SW 1271 (cell line): ENCODE data around the gene DENND1A.
"Not testable (repeated sequence)": the region's sequence is repeated elsewhere in the genome, so short reads cannot be mapped to it uniquely, and the experiment has no call there.

Experiments used
- DNase-seq, 2 experiments: peaks; one replicate each; lab custom pipeline; 2025; lab: John Stamatoyannopoulos, UW

Gene DENND1A

GRCh38 chr9:123922431-123922830 is 7.5 kb downstream of the DENND1A start:
- DNase-seq: no peak

GRCh38 chr9:123914517-123915196 is 15.3 kb downstream of the DENND1A start:
- no peak for DNase-seq

GRCh38 chr9:123912167-123912897 is 17.6 kb downstream of the DENND1A start:
- no peak for DNase-seq

- DNase-seq: no peak
Observed at GRCh38 chr9:123911024-123911423, 18.9 kb downstream of the DENND1A start.

GRCh38 chr9:123909192-123909591 is 20.7 kb downstream of the DENND1A start:
- DNase-seq: not testable (repeated sequence)

- DNase-seq: not testable (repeated sequence)
Observed at GRCh38 chr9:123903550-123903949, 26.4 kb downstream of the DENND1A start.

GRCh38 chr9:123894822-123895221 is 35.1 kb downstream of the DENND1A start:
- DNase-seq: no peak

GRCh38 chr9:123893831-123894460 is 36.0 kb downstream of the DENND1A start:
- DNase-seq: no peak

DNA sequence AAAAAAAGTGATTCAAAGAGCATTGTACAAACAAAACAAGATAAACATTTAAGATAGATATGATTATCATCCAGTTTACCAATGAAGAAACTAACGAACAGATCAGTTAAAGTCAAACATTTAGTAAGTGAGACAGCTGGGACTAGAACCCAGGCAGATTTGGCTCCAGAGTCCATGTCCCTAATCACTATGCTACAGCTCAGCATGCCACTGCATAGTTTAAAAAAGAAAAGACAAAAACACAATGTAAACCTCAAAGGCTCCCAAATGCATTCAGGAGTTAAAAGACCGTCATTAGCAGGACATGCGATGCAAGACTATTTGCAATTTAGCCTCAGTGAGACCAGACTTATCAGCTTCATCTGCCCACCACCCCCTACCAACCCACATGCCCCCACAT is 36.8 kb downstream of the DENND1A start:
- DNase-seq: no peak

- no peak for DNase-seq
Observed at GRCh38 chr9:123887837-123888236, 42.1 kb downstream of the DENND1A start.

- DNase-seq: not testable (repeated sequence)
Observed at GRCh38 chr9:123885834-123886233, 44.1 kb downstream of the DENND1A start.

GRCh38 chr9:123883634-123884033 is 46.3 kb downstream of the DENND1A start:
- no peak for DNase-seq

GRCh38 chr9:123881604-123882003 is 48.3 kb downstream of the DENND1A start:
- DNase-seq: no peak

- DNase-seq: no peak
Observed at GRCh38 chr9:123880420-123880819, 49.5 kb downstream of the DENND1A start.

DNA sequence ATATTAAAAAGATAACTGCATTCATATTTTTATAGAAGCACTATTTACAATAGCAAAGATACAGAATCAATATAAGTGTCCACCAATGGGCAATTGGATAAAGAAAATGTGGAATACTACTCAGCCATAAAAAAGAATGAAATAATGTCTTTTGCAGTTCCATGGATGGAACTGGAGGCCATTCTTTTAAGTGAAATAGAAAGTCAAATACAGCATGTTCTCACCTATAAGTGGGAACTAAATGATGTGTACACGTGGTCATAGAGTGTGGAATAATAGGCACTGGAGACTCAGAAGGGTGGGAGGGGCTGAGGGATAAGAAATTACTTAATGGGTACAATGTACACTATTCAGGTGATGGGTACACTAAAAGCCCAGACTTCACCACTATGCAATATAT is 53.2 kb downstream of the DENND1A start:
- no peak for DNase-seq

DNA sequence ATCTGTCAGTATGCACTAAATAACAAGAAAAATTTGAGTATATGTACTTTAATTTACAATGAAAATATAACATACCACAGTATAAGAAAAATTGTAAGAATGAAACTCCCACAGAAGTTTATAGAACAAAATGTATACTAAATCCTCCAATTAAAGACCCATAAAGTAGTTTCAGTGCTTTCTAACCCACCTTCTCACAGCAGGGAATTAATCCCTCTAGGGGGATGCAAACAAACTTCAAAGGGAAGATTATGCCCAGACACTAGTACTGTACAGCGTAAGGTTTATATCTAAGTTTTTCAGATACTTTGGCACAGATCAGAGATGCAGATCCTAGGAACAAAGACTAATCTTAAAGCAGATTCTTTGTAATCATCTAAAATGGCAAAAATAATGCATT is 57.2 kb downstream of the DENND1A start:
- no peak for DNase-seq

DNA sequence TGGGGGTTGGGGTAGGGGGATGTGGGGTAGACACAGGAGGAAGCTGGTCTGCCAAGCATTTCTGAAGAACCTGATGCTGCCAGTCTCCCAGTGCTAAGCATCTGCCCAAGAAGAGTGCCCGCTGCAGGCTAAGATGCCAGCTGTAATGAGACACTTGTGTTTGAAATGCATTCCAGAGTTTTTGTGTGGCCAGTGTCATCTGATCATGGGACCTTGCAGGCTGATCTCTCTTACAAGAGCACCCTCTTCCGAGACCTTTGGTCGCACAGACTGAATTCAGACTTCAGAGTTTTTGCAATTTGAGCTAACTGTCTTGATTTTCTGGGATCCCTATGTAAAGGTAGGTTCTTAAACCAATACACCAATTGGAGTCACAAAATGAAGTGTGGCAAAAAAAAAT is 58.1 kb downstream of the DENND1A start:
- no peak for DNase-seq

- no peak for DNase-seq
Observed at GRCh38 chr9:123868002-123868401, 61.9 kb downstream of the DENND1A start.

DNA sequence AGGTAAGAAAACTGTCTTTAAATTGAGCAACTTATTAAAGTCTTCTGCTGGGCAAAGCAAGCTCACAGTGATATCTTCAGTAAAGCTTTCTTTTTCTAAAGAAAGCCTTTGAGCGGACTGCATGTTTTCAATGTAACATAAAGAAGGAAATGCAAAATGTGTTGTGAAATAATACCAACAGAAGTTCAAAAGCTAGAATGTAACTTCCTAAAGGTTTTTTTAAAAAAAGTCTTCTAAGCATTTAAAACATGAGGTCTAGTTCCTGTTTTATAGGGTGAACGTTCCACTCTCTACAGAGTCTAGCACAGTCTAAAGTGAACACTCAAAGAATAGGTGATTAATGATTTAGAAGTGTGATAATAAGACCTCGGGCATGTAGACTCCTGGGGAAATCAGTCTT is 62.9 kb downstream of the DENND1A start:
- no peak for DNase-seq

DNA sequence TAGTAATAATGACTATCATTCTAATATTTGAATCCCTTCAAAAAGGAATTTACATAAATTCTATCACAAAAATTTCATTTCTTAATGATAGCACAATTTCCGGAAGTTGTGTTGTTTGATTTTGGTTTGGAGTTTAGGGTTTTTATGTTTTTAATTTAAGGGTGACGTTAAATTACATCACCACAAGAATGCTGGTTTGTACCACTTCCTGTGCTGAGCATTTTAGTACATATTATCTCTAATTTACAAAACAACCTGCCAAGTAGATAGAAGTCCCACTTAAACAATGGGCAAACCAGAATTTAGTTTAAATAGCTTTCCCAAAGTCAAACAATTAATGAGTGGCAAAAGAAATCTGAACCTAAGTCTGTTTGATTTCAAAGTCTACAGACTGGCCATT is 63.4 kb downstream of the DENND1A start:
- no peak for DNase-seq

DNA sequence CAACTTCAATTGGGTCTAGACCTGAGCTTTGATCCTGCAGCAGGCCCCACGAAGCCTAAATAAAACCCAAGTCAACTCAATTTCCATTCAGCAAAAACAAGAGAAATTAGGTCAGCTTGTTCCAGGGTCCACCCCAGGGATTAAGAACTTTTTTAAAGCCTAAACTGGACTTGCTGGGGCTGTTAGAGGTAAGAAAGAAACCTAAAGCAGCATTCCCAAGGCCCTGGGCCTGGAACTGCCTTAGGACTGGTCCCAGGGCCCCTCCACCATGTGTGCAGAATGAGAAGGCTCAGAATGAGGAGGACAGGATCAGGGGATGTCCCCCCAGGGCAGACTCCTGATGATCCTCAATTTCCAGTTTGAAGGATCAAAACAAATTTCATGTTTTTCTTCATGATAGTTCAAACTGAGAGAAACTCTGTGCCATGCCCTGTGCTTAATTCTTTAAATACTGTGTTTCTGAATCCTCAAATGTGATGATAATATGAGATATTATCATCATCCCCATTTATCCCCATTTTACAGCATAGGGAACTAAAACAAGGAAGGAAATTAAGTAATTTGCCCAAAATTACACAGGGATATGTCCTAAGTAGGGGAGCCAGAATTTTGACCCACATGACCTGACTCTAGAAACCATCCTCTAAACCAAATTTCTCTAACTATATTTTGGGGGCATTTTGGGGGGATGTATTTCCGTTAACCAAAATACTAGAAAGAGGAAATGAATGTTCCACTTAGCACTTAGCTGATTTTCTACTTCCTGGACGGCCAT is 64.5 kb downstream of the DENND1A start:
- no peak for DNase-seq

DNA sequence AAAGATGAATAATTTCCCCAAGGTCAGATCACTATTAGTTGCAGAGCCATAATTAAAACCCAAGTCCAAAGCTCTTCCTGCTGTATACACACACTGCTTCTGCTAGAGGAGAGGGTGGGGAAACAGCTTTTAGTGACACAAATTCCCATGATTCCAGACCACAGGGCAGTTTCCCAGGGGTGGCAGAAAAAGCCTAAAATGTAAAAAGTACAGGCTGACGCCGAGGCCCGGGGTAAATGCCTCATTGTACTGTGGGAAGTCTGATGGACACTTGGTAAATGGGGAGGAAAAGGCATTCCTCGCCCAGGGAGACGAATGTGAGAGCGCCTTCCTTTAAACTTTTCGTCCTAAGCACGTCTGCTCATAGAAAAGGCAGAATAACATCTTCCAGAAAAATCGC is 65.7 kb downstream of the DENND1A start:
- no peak for DNase-seq
